GM12892 (cell line): Measurements from ENCODE around the gene RPP40.

ENCODE experiments used
- POLR2A ChIP-seq: IDR thresholded peaks from 2 replicates; pipeline ENCODE4 v1.6.1; 2011; ENCODE audit warnings: low read depth, low read length, control low read depth
- POLR2AphosphoS5 ChIP-seq: IDR thresholded peaks from 2 replicates; pipeline ENCODE4 v1.6.1; 2011; ENCODE audit warnings: low read depth, low read length, control low read depth
- TAF1 ChIP-seq: IDR thresholded peaks from 2 replicates; pipeline ENCODE4 v1.6.1; 2011; ENCODE audit warnings: low read depth, mild to moderate bottlenecking, control low read depth, low read length, borderline replicate concordance

DNA sequence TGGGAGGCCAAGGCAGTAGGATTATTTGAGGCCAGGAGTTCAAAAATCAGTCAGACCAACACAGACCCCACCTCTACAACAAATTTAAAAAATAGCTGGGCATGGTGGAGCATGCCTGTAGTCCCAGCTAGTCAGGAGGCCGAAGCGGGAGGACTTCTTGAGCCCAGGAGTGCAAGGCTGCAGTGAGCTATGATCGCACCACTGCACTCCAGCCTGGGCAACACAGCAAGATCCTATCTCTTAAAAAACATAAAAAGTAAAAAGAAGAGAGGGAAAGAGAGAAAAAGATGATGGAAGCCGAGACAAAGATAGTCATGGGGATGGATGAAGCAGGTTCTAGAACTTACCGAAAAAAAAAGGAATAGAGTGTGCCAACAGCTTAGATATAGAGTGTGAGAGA, 25.8 kb upstream of the RPP40 start:
- TF ChIP-seq POLR2A, result no peak
- TF ChIP-seq POLR2AphosphoS5, result no peak
- TF ChIP-seq TAF1, result no peak
